GM18870 (cell line): ENCODE data around the gene FAM111A.

ENCODE experiments used
- ATAC-seq: cut with Tn5 transposase; IDR thresholded peaks from one replicate; pipeline ENCODE4 v1.9.1; 2021; ENCODE audit warnings: moderate library complexity; ENCODE audit not compliant: unreplicated experiment

FAM111A gene

GRCh38 chr11:59141673-59142460 is 789 bp upstream of the FAM111A start:
- peak; percentile 0 for ATAC-seq

- no peak for ATAC-seq
Measured at GRCh38 chr11:59144096-59144495, 1.4 kb downstream of the FAM111A start.

- ATAC-seq, result peak; percentile 59
Measured at GRCh38 chr11:59144579-59145345, 2.1 kb downstream of the FAM111A start.

- ATAC-seq, result no peak
Measured at GRCh38 chr11:59145534-59145933, 2.9 kb downstream of the FAM111A start.

GRCh38 chr11:59151761-59152160 is 9.1 kb downstream of the FAM111A start:
- ATAC-seq, result peak; percentile 55

- peak; percentile 81 for ATAC-seq
Measured at GRCh38 chr11:59152312-59152951, 9.8 kb downstream of the FAM111A start.

GRCh38 chr11:59154610-59155009 is 12.0 kb downstream of the FAM111A start:
- no peak for ATAC-seq

GRCh38 chr11:59157433-59157832 is 14.8 kb downstream of the FAM111A start:
- no peak for ATAC-seq

GRCh38 chr11:59158206-59159068 is 15.8 kb downstream of the FAM111A start:
- peak; percentile 87 for ATAC-seq

GRCh38 chr11:59164028-59164427 is 21.4 kb downstream of the FAM111A start:
- no peak for ATAC-seq

- ATAC-seq, result peak; percentile 72
Measured at GRCh38 chr11:59171508-59172322, 29.1 kb downstream of the FAM111A start, which contains the start of gene DTX4. Gene DTX4 (plus strand): TSS chr11:59172132. CDS start chr11:59172596, 464 bp downstream.

- ATAC-seq, result peak; percentile 29
Measured at GRCh38 chr11:59172345-59173079, 29.9 kb downstream of the FAM111A start.

- no peak for ATAC-seq
Measured at GRCh38 chr11:59173080-59173963, 30.7 kb downstream of the FAM111A start.

GRCh38 chr11:59173964-59174663 is 31.5 kb downstream of the FAM111A start:
- ATAC-seq, result no peak

GRCh38 chr11:59174664-59175033 is 32.0 kb downstream of the FAM111A start:
- ATAC-seq, result no peak

- no peak for ATAC-seq
Measured at GRCh38 chr11:59175091-59175501, 32.4 kb downstream of the FAM111A start.

GRCh38 chr11:59176330-59176729 is 33.7 kb downstream of the FAM111A start:
- no peak for ATAC-seq

- ATAC-seq, result no peak
Measured at GRCh38 chr11:59178402-59178801, 35.7 kb downstream of the FAM111A start.
